ENCODE data around the gene ZNF618. TPM values are rescaled to one million over a fixed set of nuclear protein-coding genes. Genes with fewer than 3 reads are reported as not detected.

Gene ZNF618
- total and polyA plus RNA-seq, 9 donors: 8.2 to 28.9 (median 18.3) TPM

DNA sequence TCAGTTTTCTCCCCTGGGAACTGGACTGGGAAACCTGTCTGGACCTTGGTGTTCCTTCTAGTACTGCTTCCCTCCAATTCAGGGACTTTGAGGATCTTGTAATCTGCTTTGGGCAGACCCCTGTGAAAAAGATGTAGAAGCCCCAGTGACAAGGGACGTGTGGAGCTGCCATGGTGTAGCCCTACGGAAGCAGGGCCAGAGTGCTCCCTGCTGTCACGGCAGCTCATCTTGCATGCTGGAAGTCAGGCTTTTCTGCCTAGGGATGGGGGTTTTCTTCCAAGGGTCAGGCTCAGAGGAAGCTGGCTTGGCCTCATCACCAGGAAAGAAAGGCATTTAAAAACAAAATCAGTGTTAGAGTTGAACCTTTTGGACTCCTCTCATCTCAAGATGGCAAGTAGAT, 115.6 kb downstream of the ZNF618 start:
- no peak for DNase-seq
- no peaks in the 10 kb centered on the region for H3K36me3 ChIP-seq
- WGBS, 3 donors: 92 to 96% (median 94%) methylated on average over 3 of the region's 3 CpGs
- H3K27me3 ChIP-seq: no peaks in the 10 kb centered on the region
- no peaks in the 10 kb centered on the region for H3K9me3 ChIP-seq
- intact Hi-C loops (cut with DNase I): no loop called here
- TF ChIP-seq CTCF (IDR thresholded peaks at IDR 0.05): no peak
- no peak for TF ChIP-seq EP300 (IDR thresholded peaks at IDR 0.05)
- no peak for TF ChIP-seq POLR2A (IDR thresholded peaks at IDR 0.05)
- no peak overlapping the region for H3K4me3 ChIP-seq
- H3K4me1 ChIP-seq (ENCODE audit: insufficient read depth): peaks cover 20% of the 10 kb centered on the region
- H3K27ac ChIP-seq: no peak overlapping the region

DNA sequence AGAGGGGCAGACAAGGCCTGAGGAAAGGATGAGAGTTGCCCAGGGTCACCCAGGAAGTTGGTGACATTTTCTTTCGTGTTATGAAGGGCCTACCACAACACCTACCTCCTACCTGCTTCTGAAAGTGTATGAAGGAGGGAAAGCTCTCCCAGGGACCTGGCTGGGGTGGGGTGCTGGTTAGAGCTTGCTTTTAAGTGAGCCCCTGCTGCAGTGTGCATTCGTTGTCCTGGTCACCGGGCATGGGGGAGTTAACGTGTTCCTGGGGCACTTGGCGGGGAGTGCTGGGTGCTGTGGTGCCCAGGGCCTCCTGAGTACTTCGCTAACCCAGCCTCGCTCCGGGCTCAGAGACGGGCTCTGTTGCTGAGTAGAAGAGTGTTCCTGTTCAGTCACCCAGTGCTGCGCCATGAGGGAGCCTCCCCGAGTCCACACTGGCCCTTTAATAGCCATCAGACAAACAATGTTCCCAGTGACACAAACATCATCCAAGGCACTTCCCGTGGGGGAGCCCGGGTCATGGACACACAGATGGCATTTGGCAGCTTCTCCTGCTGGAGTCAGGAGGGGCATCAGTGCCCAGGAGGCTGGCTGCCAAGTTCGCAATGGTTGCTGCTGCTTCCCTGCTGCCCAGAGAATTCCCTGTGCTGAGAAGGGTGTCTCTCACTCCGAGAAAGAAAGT, 116.3 kb downstream of the ZNF618 start:
- Histone ChIP-seq H3K9me3 (no peaks in the 10 kb centered on the region), H3K27ac (no peak overlapping the region), H3K4me3 (no peak overlapping the region), H3K27me3 (no peaks in the 10 kb centered on the region), H3K4me1 (ENCODE audit: insufficient read depth) (peaks cover 20% of the 10 kb centered on the region), H3K36me3 (no peaks in the 10 kb centered on the region)
- WGBS, 3 donors: 65 to 74% (median 71%) methylated on average over 15 of the region's 15 CpGs
- TF ChIP-seq POLR2A (IDR thresholded peaks at IDR 0.05) (no peak), CTCF (IDR thresholded peaks at IDR 0.05) (no peak), EP300 (IDR thresholded peaks at IDR 0.05) (no peak)
- DNase-seq: peak in 1 of 5 donors; percentile 36
- intact Hi-C loops (cut with DNase I): no loop called here

DNA sequence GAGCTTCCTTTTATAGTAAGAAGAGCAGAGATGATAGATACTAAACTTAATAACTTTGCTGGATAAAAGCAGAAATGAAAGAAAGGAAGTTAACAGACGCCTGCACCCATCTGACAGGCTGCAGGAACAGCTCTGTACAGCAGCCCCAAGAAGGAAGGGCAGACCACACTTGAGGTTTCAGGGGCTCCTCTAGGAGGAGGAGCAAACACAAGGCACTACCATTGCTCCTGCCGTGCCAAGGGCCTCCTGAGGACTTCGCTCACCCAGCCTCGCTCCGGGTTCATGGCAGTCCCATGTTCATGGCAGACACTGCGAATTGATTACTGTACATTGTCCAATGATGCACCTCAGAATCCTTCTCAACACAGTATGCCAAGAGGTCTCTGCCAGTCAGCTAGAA, 116.9 kb downstream of the ZNF618 start:
- Histone ChIP-seq H3K4me3 (no peak overlapping the region), H3K27me3 (no peaks in the 10 kb centered on the region), H3K27ac (no peak overlapping the region), H3K36me3 (no peaks in the 10 kb centered on the region), H3K9me3 (no peaks in the 10 kb centered on the region), H3K4me1 (ENCODE audit: insufficient read depth) (peaks cover 20% of the 10 kb centered on the region)
- no peak for TF ChIP-seq CTCF (IDR thresholded peaks at IDR 0.05)
- no peak for TF ChIP-seq POLR2A (IDR thresholded peaks at IDR 0.05)
- no peak for TF ChIP-seq EP300 (IDR thresholded peaks at IDR 0.05)
- DNase-seq: peak in 1 of 5 donors; percentile 3
- intact Hi-C loops (cut with DNase I): no loop called here
- 83 to 86% (median 84%) methylated on average over 6 of the region's 6 CpGs for WGBS, 3 donors

GRCh38 chr9:113993838-113994540, 117.9 kb downstream of the ZNF618 start:
- no peaks in the 10 kb centered on the region for H3K36me3 ChIP-seq
- H3K27ac ChIP-seq: no peak overlapping the region
- DNase-seq: peak; percentile 53 to 74 (median 60)
- H3K27me3 ChIP-seq: no peaks in the 10 kb centered on the region
- H3K4me1 ChIP-seq (ENCODE audit: insufficient read depth): peaks cover 20% of the 10 kb centered on the region
- H3K4me3 ChIP-seq: no peak overlapping the region
- H3K9me3 ChIP-seq: no peaks in the 10 kb centered on the region
- intact Hi-C loops (cut with DNase I): no loop called here
- no peak for TF ChIP-seq CTCF (IDR thresholded peaks at IDR 0.05)
- no peak for TF ChIP-seq POLR2A (IDR thresholded peaks at IDR 0.05)
- no peak for TF ChIP-seq EP300 (IDR thresholded peaks at IDR 0.05)
- 27 to 30% (median 27%) methylated on average over 14 of the region's 14 CpGs for WGBS, 3 donors

Measured in ovary (tissue), 9 donors.